Mesothelial cell of epicardium (in vitro differentiated cells): ENCODE results near the gene ERICH3. TPM values are rescaled to one million over a fixed set of nuclear protein-coding genes. Genes with fewer than 3 reads are reported as not detected.

Experiments used
- DNase-seq, 2 experiments: peaks; one replicate each; pipeline ENCODE4 v3.0.0; 2021; ENCODE audit warnings: low spot score in 2 of 2; ENCODE audit not compliant: unreplicated experiment in 2 of 2
- H3K27ac Mint-ChIP-seq: 2 replicates; pipeline ENCODE4 v1.8.0; 2021; ENCODE audit warnings: mixed read lengths
- H3K27me3 Mint-ChIP-seq: 2 replicates; pipeline ENCODE4 v1.8.0; 2021; ENCODE audit warnings: low read depth, mixed read lengths
- H3K36me3 Mint-ChIP-seq: 2 replicates; pipeline ENCODE4 v1.8.0; 2021; ENCODE audit warnings: mixed read lengths
- H3K4me1 Mint-ChIP-seq: 2 replicates; pipeline ENCODE4 v1.8.0; 2021; ENCODE audit warnings: mixed read lengths
- H3K4me3 Mint-ChIP-seq: 2 replicates; pipeline ENCODE4 v1.8.0; 2021; ENCODE audit warnings: mild to moderate bottlenecking, moderate library complexity, mixed read lengths
- H3K9me3 Mint-ChIP-seq: 2 replicates; pipeline ENCODE4 v1.8.0; 2021; ENCODE audit warnings: mixed read lengths
- total RNA-seq: library from RNA; stranded (reverse); gene quantifications from 3 replicates; pipeline ENCODE4 v1.2.1, GENCODE V29; 2021
- TF ChIP-seq, protein P1 (sequence below): fragments of 200-600 bp; sonication (generic); IDR thresholded peaks from one replicate; pipeline ENCODE4 v1.5.0; 2021; ENCODE audit warnings: antibody characterized with exemption; ENCODE audit not compliant: unreplicated experiment

Gene ERICH3
- total RNA-seq, 1 donor from 2014 or later: not detected

DNA sequence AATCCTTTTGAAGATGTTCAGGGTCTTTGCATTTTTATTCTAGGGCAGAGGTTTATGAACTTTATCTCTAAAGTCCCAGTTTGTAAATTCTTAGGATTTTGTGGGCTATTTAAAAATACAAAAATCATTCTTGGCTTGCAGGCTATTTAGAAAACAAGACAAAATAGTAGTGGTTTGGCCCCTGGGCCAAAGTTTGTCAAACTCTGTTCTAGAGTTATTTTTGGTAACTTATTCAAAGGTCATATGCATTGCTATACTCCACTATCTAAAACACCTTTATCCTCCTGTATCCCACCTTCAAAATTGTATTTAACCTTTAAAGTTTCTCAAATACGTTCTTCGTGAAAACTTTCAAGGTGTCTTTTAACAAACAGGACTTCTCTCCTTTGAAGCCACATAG is 85.7 kb downstream of the ERICH3 start:
- Mint-ChIP-seq H3K36me3 (no peaks in the 10 kb centered on the region), H3K27me3 (peaks cover 4% of the 10 kb centered on the region), H3K9me3 (no peaks in the 10 kb centered on the region), H3K27ac (no peak overlapping the region), H3K4me1 (peaks cover 9% of the 10 kb centered on the region), H3K4me3 (no peak overlapping the region)
- DNase-seq: no peak
- TF ChIP-seq, protein P1, sequence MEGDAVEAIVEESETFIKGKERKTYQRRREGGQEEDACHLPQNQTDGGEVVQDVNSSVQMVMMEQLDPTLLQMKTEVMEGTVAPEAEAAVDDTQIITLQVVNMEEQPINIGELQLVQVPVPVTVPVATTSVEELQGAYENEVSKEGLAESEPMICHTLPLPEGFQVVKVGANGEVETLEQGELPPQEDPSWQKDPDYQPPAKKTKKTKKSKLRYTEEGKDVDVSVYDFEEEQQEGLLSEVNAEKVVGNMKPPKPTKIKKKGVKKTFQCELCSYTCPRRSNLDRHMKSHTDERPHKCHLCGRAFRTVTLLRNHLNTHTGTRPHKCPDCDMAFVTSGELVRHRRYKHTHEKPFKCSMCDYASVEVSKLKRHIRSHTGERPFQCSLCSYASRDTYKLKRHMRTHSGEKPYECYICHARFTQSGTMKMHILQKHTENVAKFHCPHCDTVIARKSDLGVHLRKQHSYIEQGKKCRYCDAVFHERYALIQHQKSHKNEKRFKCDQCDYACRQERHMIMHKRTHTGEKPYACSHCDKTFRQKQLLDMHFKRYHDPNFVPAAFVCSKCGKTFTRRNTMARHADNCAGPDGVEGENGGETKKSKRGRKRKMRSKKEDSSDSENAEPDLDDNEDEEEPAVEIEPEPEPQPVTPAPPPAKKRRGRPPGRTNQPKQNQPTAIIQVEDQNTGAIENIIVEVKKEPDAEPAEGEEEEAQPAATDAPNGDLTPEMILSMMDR: no peak

GRCh38 chr1:74586253-74586897 is 87.2 kb downstream of the ERICH3 start:
- Mint-ChIP-seq H3K9me3 (no peaks in the 10 kb centered on the region), H3K27me3 (peaks cover 4% of the 10 kb centered on the region), H3K27ac (no peak overlapping the region), H3K4me3 (no peak overlapping the region), H3K36me3 (no peaks in the 10 kb centered on the region), H3K4me1 (peaks cover 1% of the 10 kb centered on the region)
- TF ChIP-seq, protein P1: no peak
- no peak for DNase-seq

- no peaks in the 10 kb centered on the region for H3K9me3 Mint-ChIP-seq
- TF ChIP-seq, protein P1: no peak
- H3K36me3 Mint-ChIP-seq: no peaks in the 10 kb centered on the region
- no peak overlapping the region for H3K27ac Mint-ChIP-seq
- H3K4me1 Mint-ChIP-seq: no peaks in the 10 kb centered on the region
- peaks cover 4% of the 10 kb centered on the region for H3K27me3 Mint-ChIP-seq
- no peak for DNase-seq
- no peak overlapping the region for H3K4me3 Mint-ChIP-seq
Observed at GRCh38 chr1:74584185-74584584, 89.4 kb downstream of the ERICH3 start.

DNA sequence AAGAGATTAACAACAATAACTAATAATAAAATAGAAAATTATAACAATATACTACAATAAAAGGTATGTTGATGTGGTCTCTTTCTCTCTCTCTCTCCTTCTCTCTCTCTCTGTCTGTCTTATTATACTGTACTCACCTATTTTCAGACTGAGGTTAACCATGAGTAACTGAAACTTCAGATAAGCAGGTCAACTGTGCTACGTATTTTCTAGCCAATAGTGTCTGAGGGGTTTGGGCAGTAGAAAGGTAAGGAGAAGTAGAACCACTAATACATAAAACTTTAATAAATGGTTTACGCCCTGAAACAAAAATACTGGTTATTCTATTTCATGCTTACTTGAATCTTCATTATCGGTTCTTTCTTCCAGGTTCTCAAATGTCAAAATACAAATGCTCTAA is 90.2 kb downstream of the ERICH3 start:
- H3K36me3 Mint-ChIP-seq: no peaks in the 10 kb centered on the region
- no peak for DNase-seq
- H3K4me3 Mint-ChIP-seq: no peak overlapping the region
- H3K9me3 Mint-ChIP-seq: no peaks in the 10 kb centered on the region
- peaks cover 6% of the 10 kb centered on the region for H3K27me3 Mint-ChIP-seq
- no peak overlapping the region for H3K27ac Mint-ChIP-seq
- no peaks in the 10 kb centered on the region for H3K4me1 Mint-ChIP-seq
- TF ChIP-seq, protein P1: no peak

- no peaks in the 10 kb centered on the region for H3K36me3 Mint-ChIP-seq
- H3K27ac Mint-ChIP-seq: no peak overlapping the region
- H3K4me3 Mint-ChIP-seq: no peak overlapping the region
- no peaks in the 10 kb centered on the region for H3K4me1 Mint-ChIP-seq
- TF ChIP-seq, protein P1: no peak
- peaks cover 8% of the 10 kb centered on the region for H3K27me3 Mint-ChIP-seq
- DNase-seq: no peak
- no peaks in the 10 kb centered on the region for H3K9me3 Mint-ChIP-seq
Observed at GRCh38 chr1:74579425-74579824, 94.2 kb downstream of the ERICH3 start.
